NCI-H1105 treated with DMSO at 0.1 percent for 48 hours (cell line): ENCODE results near the gene TNFSF8.

Experiments
- DNase-seq: peaks from one replicate; lab custom pipeline; 2025; lab: John Stamatoyannopoulos, UW

The TNFSF8 gene

GRCh38 chr9:114867327-114867726 is 63.1 kb downstream of the TNFSF8 start:
- DNase-seq, result no peak

GRCh38 chr9:114864471-114864870 is 65.9 kb downstream of the TNFSF8 start:
- no peak for DNase-seq

GRCh38 chr9:114861922-114862605 is 68.3 kb downstream of the TNFSF8 start:
- no peak for DNase-seq

GRCh38 chr9:114861273-114861672 is 69.1 kb downstream of the TNFSF8 start:
- no peak for DNase-seq

GRCh38 chr9:114860187-114860586 is 70.2 kb downstream of the TNFSF8 start:
- DNase-seq, result no peak

- DNase-seq, result no peak
These were observed 73.5 kb downstream of the TNFSF8 start for GRCh38 chr9:114856942-114857315.

- no peak for DNase-seq
These were observed 74.0 kb downstream of the TNFSF8 start for GRCh38 chr9:114856215-114856941.

GRCh38 chr9:114855488-114855887 is 74.9 kb downstream of the TNFSF8 start:
- no peak for DNase-seq

GRCh38 chr9:114854736-114855355 is 75.5 kb downstream of the TNFSF8 start:
- DNase-seq, result no peak

GRCh38 chr9:114853071-114853855 is 77.1 kb downstream of the TNFSF8 start:
- DNase-seq, result no peak

- DNase-seq, result no peak
These were observed 78.3 kb downstream of the TNFSF8 start for GRCh38 chr9:114852050-114852594.

GRCh38 chr9:114851306-114851705 is 79.1 kb downstream of the TNFSF8 start:
- DNase-seq, result no peak
